ENCODE data around the gene ZFAND4.
"Not testable (repeated sequence)": the region's sequence is repeated elsewhere in the genome, so short reads cannot be mapped to it uniquely, and the experiment has no call there.

- not testable (repeated sequence) for TF ChIP-seq MAX (IDR thresholded peaks at IDR 0.05); GABPA (IDR thresholded peaks at IDR 0.05 in 1 of 2, conservative IDR thresholded peaks at IDR 0.05 in 1 of 2); RAD21 (IDR thresholded peaks at IDR 0.05); JUND (IDR thresholded peaks at IDR 0.05); HNF4G (IDR thresholded peaks at IDR 0.05); RXRA (IDR thresholded peaks at IDR 0.05); HNF4A (conservative IDR thresholded peaks at IDR 0.05)
- TF ChIP-seq, protein P1, sequence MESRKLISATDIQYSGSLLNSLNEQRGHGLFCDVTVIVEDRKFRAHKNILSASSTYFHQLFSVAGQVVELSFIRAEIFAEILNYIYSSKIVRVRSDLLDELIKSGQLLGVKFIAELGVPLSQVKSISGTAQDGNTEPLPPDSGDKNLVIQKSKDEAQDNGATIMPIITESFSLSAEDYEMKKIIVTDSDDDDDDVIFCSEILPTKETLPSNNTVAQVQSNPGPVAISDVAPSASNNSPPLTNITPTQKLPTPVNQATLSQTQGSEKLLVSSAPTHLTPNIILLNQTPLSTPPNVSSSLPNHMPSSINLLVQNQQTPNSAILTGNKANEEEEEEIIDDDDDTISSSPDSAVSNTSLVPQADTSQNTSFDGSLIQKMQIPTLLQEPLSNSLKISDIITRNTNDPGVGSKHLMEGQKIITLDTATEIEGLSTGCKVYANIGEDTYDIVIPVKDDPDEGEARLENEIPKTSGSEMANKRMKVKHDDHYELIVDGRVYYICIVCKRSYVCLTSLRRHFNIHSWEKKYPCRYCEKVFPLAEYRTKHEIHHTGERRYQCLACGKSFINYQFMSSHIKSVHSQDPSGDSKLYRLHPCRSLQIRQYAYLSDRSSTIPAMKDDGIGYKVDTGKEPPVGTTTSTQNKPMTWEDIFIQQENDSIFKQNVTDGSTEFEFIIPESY (IDR thresholded peaks at IDR 0.05) = not testable (repeated sequence)
- TF ChIP-seq, protein P2, sequence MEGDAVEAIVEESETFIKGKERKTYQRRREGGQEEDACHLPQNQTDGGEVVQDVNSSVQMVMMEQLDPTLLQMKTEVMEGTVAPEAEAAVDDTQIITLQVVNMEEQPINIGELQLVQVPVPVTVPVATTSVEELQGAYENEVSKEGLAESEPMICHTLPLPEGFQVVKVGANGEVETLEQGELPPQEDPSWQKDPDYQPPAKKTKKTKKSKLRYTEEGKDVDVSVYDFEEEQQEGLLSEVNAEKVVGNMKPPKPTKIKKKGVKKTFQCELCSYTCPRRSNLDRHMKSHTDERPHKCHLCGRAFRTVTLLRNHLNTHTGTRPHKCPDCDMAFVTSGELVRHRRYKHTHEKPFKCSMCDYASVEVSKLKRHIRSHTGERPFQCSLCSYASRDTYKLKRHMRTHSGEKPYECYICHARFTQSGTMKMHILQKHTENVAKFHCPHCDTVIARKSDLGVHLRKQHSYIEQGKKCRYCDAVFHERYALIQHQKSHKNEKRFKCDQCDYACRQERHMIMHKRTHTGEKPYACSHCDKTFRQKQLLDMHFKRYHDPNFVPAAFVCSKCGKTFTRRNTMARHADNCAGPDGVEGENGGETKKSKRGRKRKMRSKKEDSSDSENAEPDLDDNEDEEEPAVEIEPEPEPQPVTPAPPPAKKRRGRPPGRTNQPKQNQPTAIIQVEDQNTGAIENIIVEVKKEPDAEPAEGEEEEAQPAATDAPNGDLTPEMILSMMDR (IDR thresholded peaks at IDR 0.05; ENCODE audit: low read depth, low read length, missing input control) = not testable (repeated sequence)
- TF ChIP-seq, protein P3, sequence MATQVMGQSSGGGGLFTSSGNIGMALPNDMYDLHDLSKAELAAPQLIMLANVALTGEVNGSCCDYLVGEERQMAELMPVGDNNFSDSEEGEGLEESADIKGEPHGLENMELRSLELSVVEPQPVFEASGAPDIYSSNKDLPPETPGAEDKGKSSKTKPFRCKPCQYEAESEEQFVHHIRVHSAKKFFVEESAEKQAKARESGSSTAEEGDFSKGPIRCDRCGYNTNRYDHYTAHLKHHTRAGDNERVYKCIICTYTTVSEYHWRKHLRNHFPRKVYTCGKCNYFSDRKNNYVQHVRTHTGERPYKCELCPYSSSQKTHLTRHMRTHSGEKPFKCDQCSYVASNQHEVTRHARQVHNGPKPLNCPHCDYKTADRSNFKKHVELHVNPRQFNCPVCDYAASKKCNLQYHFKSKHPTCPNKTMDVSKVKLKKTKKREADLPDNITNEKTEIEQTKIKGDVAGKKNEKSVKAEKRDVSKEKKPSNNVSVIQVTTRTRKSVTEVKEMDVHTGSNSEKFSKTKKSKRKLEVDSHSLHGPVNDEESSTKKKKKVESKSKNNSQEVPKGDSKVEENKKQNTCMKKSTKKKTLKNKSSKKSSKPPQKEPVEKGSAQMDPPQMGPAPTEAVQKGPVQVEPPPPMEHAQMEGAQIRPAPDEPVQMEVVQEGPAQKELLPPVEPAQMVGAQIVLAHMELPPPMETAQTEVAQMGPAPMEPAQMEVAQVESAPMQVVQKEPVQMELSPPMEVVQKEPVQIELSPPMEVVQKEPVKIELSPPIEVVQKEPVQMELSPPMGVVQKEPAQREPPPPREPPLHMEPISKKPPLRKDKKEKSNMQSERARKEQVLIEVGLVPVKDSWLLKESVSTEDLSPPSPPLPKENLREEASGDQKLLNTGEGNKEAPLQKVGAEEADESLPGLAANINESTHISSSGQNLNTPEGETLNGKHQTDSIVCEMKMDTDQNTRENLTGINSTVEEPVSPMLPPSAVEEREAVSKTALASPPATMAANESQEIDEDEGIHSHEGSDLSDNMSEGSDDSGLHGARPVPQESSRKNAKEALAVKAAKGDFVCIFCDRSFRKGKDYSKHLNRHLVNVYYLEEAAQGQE (IDR thresholded peaks at IDR 0.05) = not testable (repeated sequence)
Measured at GRCh38 chr10:45678467-45678866, 5.9 kb upstream of the ZFAND4 start.

All from liver (tissue), 3 donors.